ENCODE results near the gene CTSL.

CTSL gene

DNA sequence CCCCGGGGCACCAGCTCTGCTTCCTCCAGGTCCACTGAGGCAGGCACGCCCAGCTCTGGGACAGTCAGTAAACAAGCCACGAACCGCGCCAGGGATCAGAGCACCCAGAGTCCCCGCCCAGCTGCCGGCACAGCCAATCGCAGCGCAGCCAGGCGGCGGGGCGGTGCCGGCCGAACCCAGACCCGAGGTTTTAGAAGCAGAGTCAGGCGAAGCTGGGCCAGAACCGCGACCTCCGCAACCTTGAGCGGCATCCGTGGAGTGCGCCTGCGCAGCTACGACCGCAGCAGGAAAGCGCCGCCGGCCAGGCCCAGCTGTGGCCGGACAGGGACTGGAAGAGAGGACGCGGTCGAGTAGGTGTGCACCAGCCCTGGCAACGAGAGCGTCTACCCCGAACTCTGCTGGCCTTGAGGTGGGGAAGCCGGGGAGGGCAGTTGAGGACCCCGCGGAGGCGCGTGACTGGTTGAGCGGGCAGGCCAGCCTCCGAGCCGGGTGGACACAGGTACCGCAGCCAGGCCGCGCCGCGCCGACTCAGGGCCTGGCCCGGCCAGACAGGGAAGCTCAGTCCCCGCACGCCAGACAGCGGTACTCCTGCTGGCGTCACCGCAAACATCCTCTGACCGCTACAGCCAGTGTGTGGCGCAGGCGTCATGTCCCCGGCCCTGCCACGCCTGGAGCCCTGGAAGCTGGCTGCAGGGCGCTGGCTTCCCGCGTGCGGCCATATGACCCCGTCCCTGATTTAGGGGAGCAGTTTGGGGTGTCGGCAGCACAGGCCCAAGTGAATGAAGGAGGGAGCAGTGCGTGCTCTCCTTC is at the start of gene CTSL:
Gene CTSL (plus strand): TSS at position 220 of the 810 bp plus-strand sequence. CDS start 1,485 bp downstream, outside the sequence.
- DNase-seq (ENCODE audit: low spot score), result peak; percentile 97

DNA sequence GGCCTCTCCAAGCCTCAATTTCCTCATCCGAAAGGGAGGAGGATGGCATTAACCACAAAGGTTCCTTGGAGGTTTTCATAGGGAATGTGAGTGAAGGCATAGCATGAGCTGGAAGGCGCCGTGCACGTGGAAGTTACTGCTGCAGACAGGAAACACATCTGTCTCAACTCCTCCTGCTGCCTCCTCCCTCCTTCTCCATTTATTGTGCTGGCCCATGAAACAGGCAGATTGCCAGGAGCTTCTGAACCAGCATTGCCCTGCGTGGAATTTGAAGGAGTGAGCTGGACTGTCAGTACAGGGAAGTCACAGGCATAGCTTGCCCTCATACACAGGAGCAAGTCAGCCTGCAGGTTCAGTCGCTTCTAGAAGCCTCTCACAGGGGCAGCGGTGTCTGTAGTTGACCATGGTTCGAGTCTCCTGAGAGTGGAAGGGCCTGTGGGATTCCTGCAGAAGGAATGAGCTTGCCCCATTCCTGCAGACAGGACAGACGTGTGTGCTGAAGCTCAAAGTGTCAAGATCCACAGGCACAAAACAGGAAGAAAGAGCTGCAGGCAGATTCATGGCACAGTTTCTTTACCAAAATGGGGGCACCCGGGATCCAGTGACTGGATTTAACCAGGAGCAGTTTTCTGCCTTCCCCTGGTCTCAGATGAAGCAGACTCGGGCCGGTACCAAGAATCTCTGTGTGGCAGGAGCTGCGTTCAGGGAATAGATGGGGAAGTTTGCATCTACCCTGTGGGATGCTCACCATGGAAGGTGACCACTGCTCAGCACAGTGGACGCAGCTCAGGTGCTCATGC is 48.7 kb upstream of the CTSL start:
- peak; percentile 33 for DNase-seq (ENCODE audit: low spot score)

GRCh38 chr9:87677776-87678587 is 47.9 kb upstream of the CTSL start:
- no peak for DNase-seq (ENCODE audit: low spot score)

- peak; percentile 86 for DNase-seq (ENCODE audit: low spot score)
These were observed 47.1 kb upstream of the CTSL start for GRCh38 chr9:87678650-87679355.

DNA sequence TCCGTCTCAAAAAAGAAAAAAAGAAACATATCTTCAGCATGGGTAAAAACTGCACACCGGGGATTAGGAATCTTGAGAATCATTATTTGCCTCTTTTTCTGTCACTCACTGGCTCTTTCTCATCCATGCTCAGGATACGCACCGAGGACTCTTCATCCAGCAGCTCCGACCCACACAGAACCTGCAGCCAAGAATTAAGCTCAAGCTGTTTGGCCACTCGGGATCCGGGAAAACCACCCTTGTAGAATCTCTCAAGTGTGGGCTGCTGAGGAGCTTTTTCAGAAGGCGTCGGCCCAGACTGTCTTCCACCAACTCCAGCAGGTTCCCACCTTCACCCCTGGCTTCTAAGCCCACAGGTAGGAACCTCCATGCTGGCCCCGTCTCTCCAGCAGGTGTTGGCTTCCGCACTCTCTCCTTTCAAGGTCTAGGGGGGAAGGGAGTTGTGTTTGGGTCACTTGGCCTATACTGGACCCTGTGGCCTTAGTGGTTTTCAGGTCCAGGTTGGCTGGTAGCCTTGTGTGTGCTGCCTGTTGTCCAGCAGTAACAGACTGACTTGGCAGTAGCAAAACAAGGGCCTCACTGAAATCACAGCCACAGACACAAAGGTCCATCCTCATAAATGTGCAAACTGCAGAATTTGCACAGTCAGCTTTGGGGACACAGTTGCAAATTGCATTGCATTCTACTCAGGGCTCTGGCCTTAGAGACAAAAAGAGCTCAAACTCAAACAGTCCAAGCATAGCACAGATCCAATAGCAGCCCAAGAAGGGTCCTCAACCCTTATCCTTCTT is 44.5 kb upstream of the CTSL start:
- DNase-seq (ENCODE audit: low spot score), result no peak

GRCh38 chr9:87682085-87682484 is 43.8 kb upstream of the CTSL start:
- no peak for DNase-seq (ENCODE audit: low spot score)

- DNase-seq (ENCODE audit: low spot score), result no peak
These were observed 43.3 kb upstream of the CTSL start for GRCh38 chr9:87682618-87683017.

DNA sequence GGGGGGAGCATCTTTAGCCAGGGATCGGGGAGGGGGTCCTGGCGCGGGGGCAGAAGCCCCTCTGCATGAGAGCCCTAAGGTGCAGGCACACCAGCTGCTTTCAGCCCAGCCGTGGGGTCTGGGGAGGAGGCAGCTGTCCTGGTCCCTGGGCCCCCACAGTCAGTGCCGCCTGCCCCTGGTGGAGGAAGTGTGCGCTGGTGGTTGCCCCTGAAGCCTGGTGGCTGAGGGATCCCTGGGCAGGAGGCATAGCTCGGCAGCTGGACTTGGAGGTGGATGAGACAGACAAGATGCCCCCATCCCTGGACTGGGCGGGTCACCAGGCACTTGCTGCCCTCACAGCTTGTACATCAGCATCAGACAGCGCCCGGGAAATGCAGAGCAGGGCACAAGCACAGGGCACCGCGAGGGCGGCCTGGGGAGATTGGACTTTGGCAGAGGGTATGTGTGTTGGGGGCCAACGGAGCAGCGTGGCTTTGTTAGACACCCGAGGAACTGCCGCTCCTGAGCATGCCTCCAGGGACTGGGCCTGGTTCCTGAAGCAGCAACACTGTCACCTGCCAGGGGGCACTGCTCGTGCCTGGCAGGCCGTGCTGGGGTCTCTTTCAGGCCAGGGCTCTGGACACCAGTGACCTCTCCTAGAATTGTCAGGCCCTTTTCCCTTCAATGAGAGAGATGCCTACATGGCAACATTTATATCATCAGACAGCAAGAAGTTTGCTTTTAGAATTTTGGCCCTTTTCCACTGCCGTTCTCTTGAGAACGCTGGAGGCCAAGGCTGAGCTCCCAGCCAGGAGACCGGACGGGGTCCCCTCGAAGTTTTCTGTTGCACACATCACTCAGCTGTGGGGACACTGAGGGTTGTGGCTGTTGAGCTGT is 41.9 kb upstream of the CTSL start:
- DNase-seq (ENCODE audit: low spot score), result peak; percentile 10

DNA sequence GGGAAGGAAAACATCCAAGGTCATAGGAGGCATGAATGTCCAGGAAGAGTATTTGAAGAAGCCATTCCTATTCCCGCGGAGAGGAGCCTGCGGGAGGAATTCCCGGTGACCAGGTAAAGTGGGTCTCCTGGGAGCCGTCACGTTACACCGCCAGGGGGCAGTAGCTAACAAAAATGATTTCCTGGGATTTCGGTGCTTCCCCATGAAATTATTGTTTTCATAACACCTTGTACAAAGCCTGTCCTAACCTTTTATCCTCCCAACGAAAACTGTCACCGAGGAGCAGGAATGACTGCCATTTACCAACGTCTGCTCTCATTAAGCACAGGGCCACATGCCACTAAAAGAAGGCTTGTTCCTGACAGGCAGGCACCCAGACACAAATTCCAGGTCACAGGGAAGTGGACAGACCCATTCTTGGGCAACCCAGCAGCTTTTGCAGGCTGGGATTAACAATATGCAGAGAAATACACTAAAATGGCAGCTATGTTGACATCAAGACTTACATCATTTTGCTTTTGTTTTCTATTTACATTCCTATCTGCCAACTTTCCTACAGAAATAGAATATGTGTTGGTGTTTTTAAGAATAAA is 41.2 kb upstream of the CTSL start:
- DNase-seq (ENCODE audit: low spot score), result peak; percentile 75

GRCh38 chr9:87685441-87685840 is 40.5 kb upstream of the CTSL start:
- peak; percentile 5 for DNase-seq (ENCODE audit: low spot score)

DNA sequence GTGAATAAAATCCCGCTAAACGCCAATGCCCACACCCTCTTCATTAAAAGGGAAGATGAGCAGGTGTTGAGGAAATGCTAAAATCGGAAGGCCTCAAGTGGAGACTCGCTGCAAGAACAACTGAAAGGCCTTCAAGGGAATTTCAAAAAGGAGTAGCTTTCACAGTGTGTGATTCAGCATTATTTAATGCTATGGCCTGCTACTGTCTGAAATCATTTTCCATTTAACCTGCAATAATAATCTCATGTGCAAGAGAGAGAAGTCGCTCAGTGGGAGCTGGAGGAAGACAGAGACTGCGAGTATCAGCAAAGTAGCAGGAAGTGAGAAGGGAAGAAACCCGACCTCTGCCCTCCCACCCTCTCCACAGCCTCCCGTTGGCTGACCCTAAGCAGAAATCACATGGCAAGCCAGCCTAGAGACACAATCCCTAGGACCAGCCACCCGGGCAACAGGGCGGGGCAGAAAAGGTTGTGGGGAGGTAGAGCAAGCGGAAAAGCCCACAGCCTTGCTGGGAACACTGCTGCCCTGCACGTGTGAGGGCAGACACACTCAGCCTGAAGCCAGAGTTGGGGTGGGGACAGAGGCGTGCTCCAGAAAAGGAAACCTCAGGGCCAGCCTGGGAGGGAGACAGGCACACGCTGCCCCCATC is 39.9 kb upstream of the CTSL start:
- DNase-seq (ENCODE audit: low spot score), result peak; percentile 5

DNA sequence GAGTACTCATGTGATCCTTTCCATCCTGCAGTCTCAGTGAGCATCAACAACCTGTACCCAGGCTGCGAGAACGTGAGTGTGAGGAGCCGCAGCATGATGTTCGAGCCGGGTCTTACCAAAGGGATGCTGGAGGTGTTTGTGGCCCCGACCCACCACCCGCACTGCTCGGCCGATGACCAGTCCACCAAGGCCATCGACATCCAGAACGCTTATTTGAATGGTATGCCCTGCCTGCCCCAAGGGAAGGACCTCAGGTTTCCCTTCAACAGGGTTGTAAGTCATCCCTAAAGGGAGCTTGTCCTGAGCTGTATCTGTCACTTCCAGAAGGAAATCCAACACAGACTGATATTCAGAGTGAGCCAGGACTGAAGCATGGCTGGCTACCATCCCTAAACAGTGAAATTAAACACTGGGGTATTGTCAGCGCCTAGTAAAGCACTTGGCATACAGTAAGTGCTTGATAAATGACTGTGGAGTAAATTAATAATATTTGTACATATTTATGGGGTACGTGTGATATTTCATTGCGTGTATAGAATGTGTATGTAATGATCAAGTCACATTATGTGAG is 39.3 kb upstream of the CTSL start:
- no peak for DNase-seq (ENCODE audit: low spot score)

- DNase-seq (ENCODE audit: low spot score), result no peak
These were observed 38.7 kb upstream of the CTSL start for GRCh38 chr9:87687207-87687606.

GRCh38 chr9:87694236-87694755 is 31.6 kb upstream of the CTSL start:
- no peak for DNase-seq (ENCODE audit: low spot score)

- no peak for DNase-seq (ENCODE audit: low spot score)
These were observed 30.4 kb upstream of the CTSL start for GRCh38 chr9:87695523-87695922.

DNA sequence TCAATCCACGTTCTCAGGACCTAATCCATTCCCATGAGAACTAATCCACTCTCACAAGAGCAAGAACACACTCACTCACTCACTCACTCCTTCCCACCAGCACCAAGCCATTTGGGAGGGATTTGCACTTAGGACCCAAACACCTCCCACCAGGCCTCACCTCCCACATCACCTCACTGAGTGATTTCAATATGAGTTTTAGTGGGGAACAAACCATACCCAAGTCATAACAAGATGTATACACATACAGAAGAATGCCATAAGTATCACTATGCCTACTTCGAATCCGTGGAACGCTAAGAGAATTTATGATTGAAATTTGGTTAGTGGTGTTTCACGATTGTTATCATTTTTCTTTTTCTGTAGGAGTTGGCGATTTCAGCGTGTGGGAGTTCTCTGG is 29.3 kb upstream of the CTSL start:
- no peak for DNase-seq (ENCODE audit: low spot score)

DNA sequence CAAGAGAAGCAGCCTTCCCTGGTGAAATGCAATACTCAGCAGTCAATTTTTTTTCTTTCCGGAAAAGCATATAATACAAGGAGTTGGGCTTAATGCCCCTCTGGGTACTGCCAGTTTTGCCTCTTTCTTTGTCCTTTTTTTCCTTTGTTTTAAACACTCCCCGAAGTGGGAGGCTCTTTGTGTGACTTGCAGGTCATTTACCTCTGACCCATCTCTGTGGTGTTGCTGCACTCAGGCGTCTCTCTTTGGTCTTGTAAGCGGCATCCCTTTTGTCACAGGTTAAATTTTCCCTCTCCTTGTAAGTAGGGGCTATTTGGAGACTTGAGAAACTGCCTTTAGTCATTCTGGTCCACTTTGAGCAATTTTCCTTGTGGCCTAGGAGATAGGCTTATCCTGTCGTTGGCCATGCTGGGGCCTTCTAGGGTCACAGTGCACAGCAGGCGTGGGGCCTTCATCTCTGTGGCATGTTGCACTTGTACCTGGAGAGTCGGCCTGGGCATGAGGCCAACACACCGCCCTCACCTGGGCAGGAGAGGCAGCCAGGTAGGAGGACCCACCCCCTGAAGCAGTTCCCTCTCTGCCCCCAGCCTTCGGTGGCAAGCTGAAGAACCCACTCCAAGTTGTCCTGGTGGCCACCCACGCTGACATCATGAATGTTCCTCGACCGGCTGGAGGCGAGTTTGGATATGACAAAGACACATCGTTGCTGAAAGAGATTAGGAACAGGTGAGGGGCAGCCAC is 27.7 kb upstream of the CTSL start:
- DNase-seq (ENCODE audit: low spot score), result no peak

- DNase-seq (ENCODE audit: low spot score), result no peak
These were observed 26.1 kb upstream of the CTSL start for GRCh38 chr9:87699835-87700234.
